Measurements from ENCODE around the gene COPRS. TPM values are rescaled to one million over a fixed set of nuclear protein-coding genes. Genes with fewer than 3 reads are reported as not detected.

COPRS gene
- total and polyA plus RNA-seq, 2 donors (not counting 1 experiment from before 2014, with no cell fraction given) = 12.6 to 17.1 TPM

GRCh38 chr17:31882571-31882970, 23.5 kb upstream of the COPRS start:
- Histone ChIP-seq H3K9ac (ENCODE audit: low read length) (peak overlapping the region; percentile 47), H2AFZ (ENCODE audit: insufficient read depth, low read depth, low read length, poor library complexity, severe bottlenecking) (peak overlapping the region; percentile 33), H4K20me1 (ENCODE audit: control insufficient read depth, insufficient read depth, low read length, poor library complexity, severe bottlenecking) (no peaks in the 10 kb centered on the region), H3K27ac (ENCODE audit: low read length in 2 of 2) (peak overlapping the region; percentile 54 to 75), H3K79me2 (ENCODE audit: control insufficient read depth, insufficient read depth, low read length) (peaks cover 13% of the 10 kb centered on the region), H3K27me3 (replicated peaks in 1 of 4; ENCODE audit: control extremely low read depth in 1 of 4, control insufficient read depth in 3 of 4, insufficient read depth in 4 of 4, low read length in 3 of 4) (no peaks in the 10 kb centered on the region), H3K9me3 (ENCODE audit: control extremely low read depth in 1 of 3, control insufficient read depth in 2 of 3, insufficient read depth in 1 of 3, low read length in 2 of 3) (no peaks in the 10 kb centered on the region), H3K4me3 (ENCODE audit: control extremely low read depth in 1 of 5, extremely low read depth in 1 of 5, insufficient read depth in 1 of 5, low read depth in 2 of 5, low read length in 4 of 5) (peak overlapping the region in 1 of 5 experiments; percentile 8), H3K4me2 (replicated peaks; ENCODE audit: low read depth, low read length, poor library complexity, severe bottlenecking) (peak overlapping the region; percentile 57), H3K36me3 (replicated peaks in 1 of 2; ENCODE audit: control extremely low read depth in 1 of 2, control insufficient read depth in 1 of 2, extremely low read depth in 1 of 2, insufficient read depth in 2 of 2, low read length in 1 of 2) (peaks cover 7 to 66% of the 10 kb centered on the region in 2 experiments), H3K4me1 (ENCODE audit: control insufficient read depth in 2 of 2, insufficient read depth in 2 of 2, low read length in 2 of 2) (peaks cover 19 to 39% of the 10 kb centered on the region in 2 donors)
- 13% methylated on average over 3 of the region's 6 CpGs for WGBS (ENCODE audit: insufficient coverage)
- H3K27ac Mint-ChIP-seq = peak overlapping the region; percentile 88
- H3K27me3 Mint-ChIP-seq = no peaks in the 10 kb centered on the region
- ATAC-seq (ENCODE audit: low read depth) (peak; percentile 76), DNase-seq (peak; percentile 68)
- intact Hi-C loops (cut with micrococcal nuclease) = loop anchor here (2.0 to 10.0 kb wide), 2 partner anchors 18 to 568 kb away; partner anchors contain the start of genes EVI2B and UTP6
- TF ChIP-seq CTCF (IDR thresholded peaks at IDR 0.05) (no peak), EZH2 (IDR thresholded peaks at IDR 0.05; ENCODE audit: borderline replicate concordance, insufficient read depth, low read depth, low read length, poor library complexity, severe bottlenecking) (no peak)
- ChIA-PET CTCF (interaction anchor here (0.7 to 1.9 kb wide), 3 partner anchors 15 to 102 kb away, joined by 3 to 9 read pairs (median 3); partner anchors contain the start of gene UTP6), POLR2A (interaction anchor here (0.6 to 2.0 kb wide), 5 partner anchors 18 to 1560 kb away, joined by 3 to 7 read pairs (median 5); partner anchors contain the start of gene UTP6)
- no peaks in the 10 kb centered on the region for H3K9me3 Mint-ChIP-seq (ENCODE audit: insufficient read depth)
- H3K4me3 Mint-ChIP-seq = peak overlapping the region; percentile 61
- H3K4me1 Mint-ChIP-seq = peaks cover 26% of the 10 kb centered on the region

- no peak overlapping the region for H3K9ac ChIP-seq (ENCODE audit: low read length)
- TF ChIP-seq CTCF (IDR thresholded peaks at IDR 0.05) = no peak
- no peak for TF ChIP-seq EZH2 (IDR thresholded peaks at IDR 0.05; ENCODE audit: borderline replicate concordance, insufficient read depth, low read depth, low read length, poor library complexity, severe bottlenecking)
- no peak overlapping the region for H3K4me2 ChIP-seq (replicated peaks; ENCODE audit: low read depth, low read length, poor library complexity, severe bottlenecking)
- peaks cover 2 to 66% of the 10 kb centered on the region in 2 experiments for H3K36me3 ChIP-seq (replicated peaks in 1 of 2; ENCODE audit: control extremely low read depth in 1 of 2, control insufficient read depth in 1 of 2, extremely low read depth in 1 of 2, insufficient read depth in 2 of 2, low read length in 1 of 2)
- no peaks in the 10 kb centered on the region for H3K27me3 ChIP-seq (replicated peaks in 1 of 4; ENCODE audit: control extremely low read depth in 1 of 4, control insufficient read depth in 3 of 4, insufficient read depth in 4 of 4, low read length in 3 of 4)
- H3K79me2 ChIP-seq (ENCODE audit: control insufficient read depth, insufficient read depth, low read length) = peaks cover 13% of the 10 kb centered on the region
- POLR2A ChIA-PET = no interaction called here
- H3K4me3 ChIP-seq (ENCODE audit: control extremely low read depth in 1 of 5, extremely low read depth in 1 of 5, insufficient read depth in 1 of 5, low read depth in 2 of 5, low read length in 4 of 5) = no peak overlapping the region
- DNase-seq (no peak), ATAC-seq (ENCODE audit: low read depth) (no peak)
- no peak overlapping the region for H2AFZ ChIP-seq (ENCODE audit: insufficient read depth, low read depth, low read length, poor library complexity, severe bottlenecking)
- H3K4me3 Mint-ChIP-seq = no peak overlapping the region
- peaks cover 26% of the 10 kb centered on the region for H3K4me1 Mint-ChIP-seq
- no peaks in the 10 kb centered on the region for H3K9me3 Mint-ChIP-seq (ENCODE audit: insufficient read depth)
- CTCF ChIA-PET = no interaction called here
- no peaks in the 10 kb centered on the region for H3K9me3 ChIP-seq (ENCODE audit: control extremely low read depth in 1 of 3, control insufficient read depth in 2 of 3, insufficient read depth in 1 of 3, low read length in 2 of 3)
- peak overlapping the region in 1 of 2 donors; percentile 23 for H3K27ac ChIP-seq (ENCODE audit: low read length in 2 of 2)
- H3K4me1 ChIP-seq (ENCODE audit: control insufficient read depth in 2 of 2, insufficient read depth in 2 of 2, low read length in 2 of 2) = peaks cover 18 to 35% of the 10 kb centered on the region in 2 donors
- no CpG with 5 or more reads among the region's 8 CpGs for WGBS (ENCODE audit: insufficient coverage)
- H3K27ac Mint-ChIP-seq = peak overlapping the region; percentile 33
- intact Hi-C loops (cut with micrococcal nuclease) = loop anchor here (10.0 kb wide), 1 partner anchor 566 kb away; the partner anchor contains the start of gene EVI2B
- H3K27me3 Mint-ChIP-seq = no peaks in the 10 kb centered on the region
- H4K20me1 ChIP-seq (ENCODE audit: control insufficient read depth, insufficient read depth, low read length, poor library complexity, severe bottlenecking) = no peaks in the 10 kb centered on the region
Observed at GRCh38 chr17:31880311-31880710, 21.3 kb upstream of the COPRS start.
